ENCODE results near the gene ENDOV.

- TF ChIP-seq FOXK2 (IDR thresholded peaks at IDR 0.05) (no peak), FOXA1 (IDR thresholded peaks at IDR 0.05) (no peak), FOXM1 (IDR thresholded peaks at IDR 0.05; ENCODE audit: borderline replicate concordance) (no peak), NFRKB (IDR thresholded peaks at IDR 0.05) (no peak), SUZ12 (IDR thresholded peaks at IDR 0.05) (no peak), BHLHE40 (IDR thresholded peaks at IDR 0.05; ENCODE audit: borderline replicate concordance) (no peak), L3MBTL2 (conservative IDR thresholded peaks at IDR 0.05) (no peak), SP1 (IDR thresholded peaks at IDR 0.05) (no peak), ELF4 (IDR thresholded peaks at IDR 0.05) (no peak)
These were observed 28.6 kb upstream of the ENDOV start for GRCh38 chr17:80386341-80386740.
